WTC11 (cell line): ENCODE results near the gene NRXN3. TPM values are rescaled to one million over a fixed set of nuclear protein-coding genes. Genes with fewer than 3 reads are reported as not detected.

Experiments used
- ATAC-seq: fragments of 200-7000 bp; cut with Tn5 transposase; 2 replicates; pipeline ENCODE4 v1.10.0; 2021; ENCODE audit warnings: mild to moderate bottlenecking, moderate library complexity
- CTCF ChIA-PET: fragments of 300-600 bp; sonication (Branson Sonifier 250); formaldehyde crosslinking; loops from one replicate; lab custom pipeline; 2021; ENCODE audit warnings: antibody characterized with exemption; lab: Charles Lee
- POLR2A ChIA-PET: fragments of 350-600 bp; sonication (Branson Sonifier 250); formaldehyde crosslinking; loops from one replicate; lab custom pipeline; 2021; ENCODE audit warnings: antibody characterized with exemption; lab: Charles Lee
- DNase-seq: peaks from one replicate; pipeline ENCODE4 v3.0.0; 2021; ENCODE audit warnings: low spot score
- H3K27ac Mint-ChIP-seq: 2 replicates; pipeline ENCODE4 v1.8.0; 2021; ENCODE audit warnings: mixed read lengths
- H3K27me3 Mint-ChIP-seq: 2 replicates; pipeline ENCODE4 v1.8.0; 2021; ENCODE audit warnings: low read depth, mild to moderate bottlenecking, moderate library complexity, mixed read lengths
- H3K36me3 Mint-ChIP-seq: 2 replicates; pipeline ENCODE4 v1.8.0; 2021; ENCODE audit warnings: mixed read lengths
- H3K4me1 Mint-ChIP-seq: 2 replicates; pipeline ENCODE4 v1.8.0; 2022; ENCODE audit warnings: mixed read lengths
- H3K4me3 Mint-ChIP-seq: 2 replicates; pipeline ENCODE4 v1.8.0; 2021; ENCODE audit warnings: mild to moderate bottlenecking, moderate library complexity, mixed read lengths
- H3K9me3 Mint-ChIP-seq: 2 replicates; pipeline ENCODE4 v1.8.0; 2021; ENCODE audit warnings: mixed read lengths
- CDX4 ChIP-seq: fragments of 250-450 bp; sonication (Bioruptor Pico); IDR thresholded peaks from 2 replicates; pipeline ENCODE4 v1.9.0; 2021; ENCODE audit warnings: moderate library complexity, mild to moderate bottlenecking, inconsistent platforms, borderline replicate concordance
- CREB1 ChIP-seq: sonication (generic); formaldehyde crosslinking; IDR thresholded peaks from 2 replicates; pipeline ENCODE4 v1.8.0; 2023; ENCODE audit warnings: mild to moderate bottlenecking, missing genetic modification reagents
- E2F5 ChIP-seq: sonication (generic); formaldehyde crosslinking; IDR thresholded peaks from 2 replicates; pipeline ENCODE4 v1.8.1; 2022; ENCODE audit warnings: mild to moderate bottlenecking, moderate library complexity, missing genetic modification reagents
- ELF4 ChIP-seq: sonication (generic); formaldehyde crosslinking; IDR thresholded peaks from 2 replicates; pipeline ENCODE4 v1.8.1; 2022; ENCODE audit warnings: low read depth, mild to moderate bottlenecking, moderate library complexity, missing genetic modification reagents
- FOXJ3 ChIP-seq: sonication (generic); formaldehyde crosslinking; IDR thresholded peaks from 2 replicates; pipeline ENCODE4 v1.9.0; 2021; ENCODE audit warnings: missing genetic modification reagents, mild to moderate bottlenecking, borderline replicate concordance
- HMGA2 ChIP-seq: fragments of 250-450 bp; sonication (Bioruptor Pico); IDR thresholded peaks from 2 replicates; pipeline ENCODE4 v1.4.0; 2021; ENCODE audit warnings: mild to moderate bottlenecking, moderate library complexity
- IRF2 ChIP-seq: sonication (generic); formaldehyde crosslinking; IDR thresholded peaks from 2 replicates; pipeline ENCODE4 v1.8.0; 2022; ENCODE audit warnings: low read depth, missing genetic modification reagents, borderline replicate concordance
- JUN ChIP-seq: sonication (generic); formaldehyde crosslinking; IDR thresholded peaks from 2 replicates; pipeline ENCODE4 v1.8.0; 2023; ENCODE audit warnings: mild to moderate bottlenecking, missing genetic modification reagents
- MYBL2 ChIP-seq: sonication (generic); formaldehyde crosslinking; IDR thresholded peaks from 2 replicates; pipeline ENCODE4 v1.8.1; 2023; ENCODE audit warnings: mild to moderate bottlenecking, moderate library complexity, missing genetic modification reagents
- NFATC4 ChIP-seq: fragments of 250-450 bp; sonication (Bioruptor Pico); IDR thresholded peaks from 2 replicates; pipeline ENCODE4 v1.9.0; 2021; ENCODE audit warnings: mild to moderate bottlenecking
- NR1H2 ChIP-seq: sonication (generic); formaldehyde crosslinking; IDR thresholded peaks from 2 replicates; pipeline ENCODE4 v1.9.0; 2021; ENCODE audit warnings: mild to moderate bottlenecking, moderate library complexity, missing genetic modification reagents
- RORB ChIP-seq: fragments of 250-450 bp; sonication (Bioruptor Pico); IDR thresholded peaks from 2 replicates; pipeline ENCODE4 v1.9.0; 2021; ENCODE audit warnings: mild to moderate bottlenecking
- SMAD3 ChIP-seq: sonication (generic); formaldehyde crosslinking; IDR thresholded peaks from 2 replicates; pipeline ENCODE4 v1.8.0; 2022; ENCODE audit warnings: missing genetic modification reagents, mild to moderate bottlenecking, borderline replicate concordance
- TP53 ChIP-seq: sonication (generic); formaldehyde crosslinking; IDR thresholded peaks from 2 replicates; pipeline ENCODE4 v1.8.1; 2023; ENCODE audit warnings: mild to moderate bottlenecking, missing genetic modification reagents
- ZBTB43 ChIP-seq: sonication (generic); formaldehyde crosslinking; IDR thresholded peaks from 2 replicates; pipeline ENCODE4 v1.8.1; 2023; ENCODE audit warnings: mild to moderate bottlenecking, missing genetic modification reagents
- ZNF138 ChIP-seq: sonication (generic); formaldehyde crosslinking; conservative IDR thresholded peaks from 2 replicates; pipeline ENCODE4 v1.8.1; 2022; ENCODE audit warnings: mild to moderate bottlenecking, moderate library complexity, missing genetic modification reagents
- ZNF416 ChIP-seq: fragments of 250-450 bp; sonication (Bioruptor Pico); IDR thresholded peaks from 2 replicates; pipeline ENCODE4 v1.9.0; 2021; ENCODE audit warnings: mild to moderate bottlenecking, inconsistent platforms
- ZNF425 ChIP-seq: fragments of 250-450 bp; sonication (Bioruptor Pico); conservative IDR thresholded peaks from 2 replicates; pipeline ENCODE4 v1.9.0; 2021; ENCODE audit warnings: mild to moderate bottlenecking
- total RNA-seq: library from RNA; stranded (reverse); gene quantifications from 3 replicates; pipeline ENCODE4 v1.2.3, GENCODE V29; 2021
- TF ChIP-seq, protein P1 (sequence below): sonication (generic); formaldehyde crosslinking; IDR thresholded peaks from 2 replicates; pipeline ENCODE4 v1.8.0; 2022; ENCODE audit warnings: mild to moderate bottlenecking, missing genetic modification reagents
- TF ChIP-seq, protein P2 (sequence below): fragments of 250-450 bp; sonication (Bioruptor Pico); IDR thresholded peaks from 2 replicates; pipeline ENCODE4 v1.9.0; 2021; ENCODE audit warnings: mild to moderate bottlenecking
- TF ChIP-seq, protein P3 (sequence below): sonication (generic); formaldehyde crosslinking; IDR thresholded peaks from 2 replicates; pipeline ENCODE4 v1.8.1; 2022; ENCODE audit warnings: low read depth, missing genetic modification reagents, borderline replicate concordance
- TF ChIP-seq, protein P4 (sequence below): fragments of 200-600 bp; IDR thresholded peaks from 2 replicates; pipeline ENCODE4 v1.8.0; 2022; ENCODE audit warnings: antibody characterized with exemption

The NRXN3 gene
- total RNA-seq, 1 experiment from 2014 or later, result 3.0 TPM

- Mint-ChIP-seq H3K4me3 (no peak overlapping the region), H3K4me1 (peaks cover 12% of the 10 kb centered on the region), H3K27me3 (no peaks in the 10 kb centered on the region), H3K27ac (no peak overlapping the region), H3K36me3 (peaks cover 16% of the 10 kb centered on the region), H3K9me3 (peaks cover 12% of the 10 kb centered on the region)
- TF ChIP-seq FOXJ3 (CRISPR knock-in tag) (no peak), SMAD3 (CRISPR knock-in tag) (no peak), E2F5 (CRISPR knock-in tag) (no peak), CDX4 (CRISPR knock-in tag) (no peak), ELF4 (CRISPR knock-in tag) (no peak), ZNF138 (CRISPR knock-in tag) (no peak), RORB (CRISPR knock-in tag) (no peak), NR1H2 (CRISPR knock-in tag) (no peak), ZNF416 (CRISPR knock-in tag) (no peak), ZBTB43 (CRISPR knock-in tag) (no peak)
- TF ChIP-seq, protein P1, sequence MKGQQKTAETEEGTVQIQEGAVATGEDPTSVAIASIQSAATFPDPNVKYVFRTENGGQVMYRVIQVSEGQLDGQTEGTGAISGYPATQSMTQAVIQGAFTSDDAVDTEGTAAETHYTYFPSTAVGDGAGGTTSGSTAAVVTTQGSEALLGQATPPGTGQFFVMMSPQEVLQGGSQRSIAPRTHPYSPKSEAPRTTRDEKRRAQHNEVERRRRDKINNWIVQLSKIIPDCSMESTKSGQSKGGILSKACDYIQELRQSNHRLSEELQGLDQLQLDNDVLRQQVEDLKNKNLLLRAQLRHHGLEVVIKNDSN (CRISPR knock-in tag), result no peak
- DNase-seq (no peak), ATAC-seq (no peak)
- POLR2A ChIA-PET, result no interaction called here
- CTCF ChIA-PET, result no interaction called here
Measured at GRCh38 chr14:79395061-79395460, 1224.9 kb downstream of the NRXN3 start.

DNA sequence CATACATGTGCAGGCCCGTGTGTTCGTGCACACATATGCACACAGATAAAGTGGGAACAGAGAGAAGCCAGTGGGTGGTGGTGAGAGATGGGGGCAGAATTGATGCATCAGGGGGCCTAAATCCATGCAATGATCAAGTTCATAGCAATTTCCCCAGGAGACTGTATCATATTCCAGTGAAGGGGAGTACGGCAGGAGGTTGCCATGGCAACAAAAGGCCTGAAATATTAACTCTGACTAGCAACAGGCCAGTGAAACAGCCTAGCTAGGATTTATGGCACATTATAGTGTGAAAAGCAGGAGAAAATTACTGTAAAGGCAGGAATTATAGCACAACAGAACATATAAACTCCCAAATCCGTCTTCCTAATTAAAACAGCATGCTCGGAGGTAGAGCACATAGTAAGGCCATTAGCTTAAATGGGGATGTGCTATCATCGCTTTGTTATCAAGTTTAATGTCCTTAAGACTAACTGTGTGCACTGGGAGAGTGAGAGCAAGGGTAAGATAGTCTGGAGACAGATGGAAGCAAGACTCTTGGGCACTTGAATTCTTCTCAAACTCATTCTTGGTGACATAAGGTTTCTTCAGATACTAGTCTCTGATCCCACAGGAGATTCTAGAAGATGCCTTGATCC is 1234.8 kb downstream of the NRXN3 start:
- no peak for ATAC-seq
- Mint-ChIP-seq H3K4me3 (no peak overlapping the region), H3K27me3 (no peaks in the 10 kb centered on the region; the same call in 1 of the 2 replicates), H3K27ac (no peak overlapping the region), H3K36me3 (peaks cover 2% of the 10 kb centered on the region; the same call in 1 of the 2 replicates), H3K4me1 (peaks cover 18% of the 10 kb centered on the region), H3K9me3 (peaks cover 12% of the 10 kb centered on the region; the same call in 1 of the 2 replicates)
- DNase-seq, result no peak
- POLR2A ChIA-PET, result no interaction called here
- CTCF ChIA-PET, result no interaction called here
- TF ChIP-seq IRF2, result no peak
- no peak for TF ChIP-seq TP53 (CRISPR knock-in tag)
- TF ChIP-seq, protein P2, sequence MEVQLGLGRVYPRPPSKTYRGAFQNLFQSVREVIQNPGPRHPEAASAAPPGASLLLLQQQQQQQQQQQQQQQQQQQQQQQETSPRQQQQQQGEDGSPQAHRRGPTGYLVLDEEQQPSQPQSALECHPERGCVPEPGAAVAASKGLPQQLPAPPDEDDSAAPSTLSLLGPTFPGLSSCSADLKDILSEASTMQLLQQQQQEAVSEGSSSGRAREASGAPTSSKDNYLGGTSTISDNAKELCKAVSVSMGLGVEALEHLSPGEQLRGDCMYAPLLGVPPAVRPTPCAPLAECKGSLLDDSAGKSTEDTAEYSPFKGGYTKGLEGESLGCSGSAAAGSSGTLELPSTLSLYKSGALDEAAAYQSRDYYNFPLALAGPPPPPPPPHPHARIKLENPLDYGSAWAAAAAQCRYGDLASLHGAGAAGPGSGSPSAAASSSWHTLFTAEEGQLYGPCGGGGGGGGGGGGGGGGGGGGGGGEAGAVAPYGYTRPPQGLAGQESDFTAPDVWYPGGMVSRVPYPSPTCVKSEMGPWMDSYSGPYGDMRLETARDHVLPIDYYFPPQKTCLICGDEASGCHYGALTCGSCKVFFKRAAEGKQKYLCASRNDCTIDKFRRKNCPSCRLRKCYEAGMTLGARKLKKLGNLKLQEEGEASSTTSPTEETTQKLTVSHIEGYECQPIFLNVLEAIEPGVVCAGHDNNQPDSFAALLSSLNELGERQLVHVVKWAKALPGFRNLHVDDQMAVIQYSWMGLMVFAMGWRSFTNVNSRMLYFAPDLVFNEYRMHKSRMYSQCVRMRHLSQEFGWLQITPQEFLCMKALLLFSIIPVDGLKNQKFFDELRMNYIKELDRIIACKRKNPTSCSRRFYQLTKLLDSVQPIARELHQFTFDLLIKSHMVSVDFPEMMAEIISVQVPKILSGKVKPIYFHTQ (CRISPR knock-in tag), result no peak
- TF ChIP-seq HMGA2 (CRISPR knock-in tag), result no peak
- TF ChIP-seq, protein P3, sequence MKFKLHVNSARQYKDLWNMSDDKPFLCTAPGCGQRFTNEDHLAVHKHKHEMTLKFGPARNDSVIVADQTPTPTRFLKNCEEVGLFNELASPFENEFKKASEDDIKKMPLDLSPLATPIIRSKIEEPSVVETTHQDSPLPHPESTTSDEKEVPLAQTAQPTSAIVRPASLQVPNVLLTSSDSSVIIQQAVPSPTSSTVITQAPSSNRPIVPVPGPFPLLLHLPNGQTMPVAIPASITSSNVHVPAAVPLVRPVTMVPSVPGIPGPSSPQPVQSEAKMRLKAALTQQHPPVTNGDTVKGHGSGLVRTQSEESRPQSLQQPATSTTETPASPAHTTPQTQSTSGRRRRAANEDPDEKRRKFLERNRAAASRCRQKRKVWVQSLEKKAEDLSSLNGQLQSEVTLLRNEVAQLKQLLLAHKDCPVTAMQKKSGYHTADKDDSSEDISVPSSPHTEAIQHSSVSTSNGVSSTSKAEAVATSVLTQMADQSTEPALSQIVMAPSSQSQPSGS (CRISPR knock-in tag), result no peak
- TF ChIP-seq CDX4 (CRISPR knock-in tag), result no peak
- no peak for TF ChIP-seq CREB1 (CRISPR knock-in tag)
- no peak for TF ChIP-seq NFATC4 (CRISPR knock-in tag)
- no peak for TF ChIP-seq MYBL2 (CRISPR knock-in tag)
- no peak for TF ChIP-seq JUN (CRISPR knock-in tag)
- TF ChIP-seq, protein P4, sequence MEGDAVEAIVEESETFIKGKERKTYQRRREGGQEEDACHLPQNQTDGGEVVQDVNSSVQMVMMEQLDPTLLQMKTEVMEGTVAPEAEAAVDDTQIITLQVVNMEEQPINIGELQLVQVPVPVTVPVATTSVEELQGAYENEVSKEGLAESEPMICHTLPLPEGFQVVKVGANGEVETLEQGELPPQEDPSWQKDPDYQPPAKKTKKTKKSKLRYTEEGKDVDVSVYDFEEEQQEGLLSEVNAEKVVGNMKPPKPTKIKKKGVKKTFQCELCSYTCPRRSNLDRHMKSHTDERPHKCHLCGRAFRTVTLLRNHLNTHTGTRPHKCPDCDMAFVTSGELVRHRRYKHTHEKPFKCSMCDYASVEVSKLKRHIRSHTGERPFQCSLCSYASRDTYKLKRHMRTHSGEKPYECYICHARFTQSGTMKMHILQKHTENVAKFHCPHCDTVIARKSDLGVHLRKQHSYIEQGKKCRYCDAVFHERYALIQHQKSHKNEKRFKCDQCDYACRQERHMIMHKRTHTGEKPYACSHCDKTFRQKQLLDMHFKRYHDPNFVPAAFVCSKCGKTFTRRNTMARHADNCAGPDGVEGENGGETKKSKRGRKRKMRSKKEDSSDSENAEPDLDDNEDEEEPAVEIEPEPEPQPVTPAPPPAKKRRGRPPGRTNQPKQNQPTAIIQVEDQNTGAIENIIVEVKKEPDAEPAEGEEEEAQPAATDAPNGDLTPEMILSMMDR, result no peak
- TF ChIP-seq ZNF425 (CRISPR knock-in tag), result no peak
